HG03196 (cell line): ENCODE data around the gene CEP128.

Source experiments
- ATAC-seq: cut with Tn5 transposase; IDR thresholded peaks from one replicate; pipeline ENCODE4 v1.9.1; 2021; ENCODE audit not compliant: unreplicated experiment

The CEP128 gene

GRCh38 chr14:80621701-80622100 lies 319.8 kb downstream of the CEP128 start:
- peak; percentile 49 for ATAC-seq

GRCh38 chr14:80620434-80620833 lies 321.1 kb downstream of the CEP128 start:
- ATAC-seq = no peak

DNA sequence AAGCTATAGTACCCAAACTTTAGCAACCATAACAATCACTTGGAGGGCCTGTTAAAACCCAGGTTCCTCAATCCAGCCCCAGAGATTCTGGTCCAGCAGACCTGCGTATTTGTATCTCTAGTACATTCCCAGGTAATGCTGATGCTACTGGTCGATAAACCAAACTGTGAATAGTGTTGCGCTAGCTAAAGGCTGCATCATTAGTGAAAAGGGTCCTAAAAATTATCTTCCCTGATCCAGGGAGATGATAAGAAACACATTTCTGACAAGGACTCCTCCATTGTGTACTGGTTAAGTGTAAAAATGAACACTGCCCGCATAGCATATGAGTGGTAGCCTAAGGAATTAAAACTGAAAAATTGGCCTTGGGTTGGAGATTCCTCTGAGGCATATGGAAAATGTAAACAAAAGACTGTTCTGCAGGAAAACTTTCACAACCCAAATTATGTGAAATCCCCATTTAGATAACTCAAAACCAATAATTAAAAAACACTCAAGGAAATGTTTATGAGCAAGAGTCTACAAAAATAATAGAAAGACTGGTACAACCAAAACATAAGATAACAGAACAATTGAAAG lies 322.7 kb downstream of the CEP128 start:
- ATAC-seq = no peak

DNA sequence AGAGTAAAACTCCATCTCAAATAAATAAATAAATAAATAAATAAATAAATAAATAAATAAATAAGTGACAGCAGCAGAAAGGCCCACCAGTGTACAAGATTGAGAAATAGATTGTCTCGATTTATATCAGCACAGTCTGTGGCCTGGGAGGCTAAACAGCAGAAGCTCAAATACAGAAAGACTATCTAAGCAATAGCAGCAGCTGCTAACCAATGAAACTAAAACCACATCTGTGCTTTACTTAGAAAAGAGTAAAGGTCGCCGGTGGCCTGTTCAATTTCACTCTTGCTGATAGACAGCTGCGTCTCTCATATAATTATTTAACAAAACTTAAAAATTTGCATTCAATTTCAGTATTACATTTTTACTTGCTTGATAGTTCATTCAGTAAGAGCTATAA lies 325.7 kb downstream of the CEP128 start:
- ATAC-seq = peak; percentile 81

DNA sequence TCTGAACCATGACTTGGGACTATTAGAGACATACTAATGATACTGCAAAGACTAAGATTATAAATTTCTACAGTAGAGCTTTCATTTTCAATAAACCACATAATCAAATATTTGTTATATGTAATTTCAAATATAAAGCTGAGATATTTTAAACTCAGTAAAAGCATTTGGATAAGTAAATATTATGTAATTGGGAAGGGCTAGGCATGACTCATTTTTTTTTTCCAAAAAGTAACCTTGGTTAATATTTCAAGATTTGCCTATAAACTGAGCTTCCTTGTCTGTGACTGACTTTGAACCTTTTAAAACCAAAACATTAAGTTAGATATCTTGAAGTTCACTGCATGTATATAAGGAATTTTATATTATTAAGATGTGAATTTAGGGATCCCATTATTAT lies 332.5 kb downstream of the CEP128 start:
- ATAC-seq = no peak

DNA sequence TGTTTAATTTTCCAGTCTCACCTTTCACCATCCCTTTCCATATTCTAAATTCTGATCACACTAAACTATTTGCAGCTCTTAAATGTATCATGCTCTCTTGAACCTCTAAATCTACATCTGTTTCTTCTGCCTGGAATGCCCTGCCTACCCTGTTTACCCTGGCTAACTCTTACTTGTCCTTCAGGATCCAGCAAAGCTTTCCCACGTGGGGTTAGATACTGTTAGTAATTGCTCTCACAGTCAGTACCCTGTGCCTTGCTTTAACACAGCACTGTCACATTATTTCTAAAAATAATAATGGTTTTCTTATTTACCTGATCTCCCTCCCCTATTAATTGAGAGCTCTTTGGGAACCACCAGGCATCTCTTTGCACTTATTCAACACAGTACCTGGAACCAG lies 333.0 kb downstream of the CEP128 start:
- no peak for ATAC-seq

GRCh38 chr14:80607430-80608190 lies 333.9 kb downstream of the CEP128 start:
- no peak for ATAC-seq

- no peak for ATAC-seq
Observed at GRCh38 chr14:80606347-80606772, 335.2 kb downstream of the CEP128 start.

DNA sequence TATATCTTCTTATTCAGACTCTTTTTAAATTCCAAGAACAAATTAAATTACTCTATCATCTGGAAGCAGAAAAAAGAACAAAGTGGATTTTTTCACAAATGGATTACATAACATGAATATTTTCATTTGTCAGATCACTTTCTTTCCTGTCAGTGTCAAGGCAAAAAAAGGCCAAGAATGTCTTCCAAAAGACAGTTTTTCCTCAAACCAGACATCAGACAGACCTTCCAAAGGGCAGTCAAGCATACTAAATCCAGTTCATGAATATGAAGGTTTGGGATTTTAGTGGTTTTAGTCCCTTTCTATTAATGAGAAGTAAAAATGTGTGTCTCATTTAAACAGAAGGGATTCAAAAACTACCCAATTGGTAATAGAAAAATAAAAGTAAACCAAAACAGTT lies 336.0 kb downstream of the CEP128 start:
- no peak for ATAC-seq

DNA sequence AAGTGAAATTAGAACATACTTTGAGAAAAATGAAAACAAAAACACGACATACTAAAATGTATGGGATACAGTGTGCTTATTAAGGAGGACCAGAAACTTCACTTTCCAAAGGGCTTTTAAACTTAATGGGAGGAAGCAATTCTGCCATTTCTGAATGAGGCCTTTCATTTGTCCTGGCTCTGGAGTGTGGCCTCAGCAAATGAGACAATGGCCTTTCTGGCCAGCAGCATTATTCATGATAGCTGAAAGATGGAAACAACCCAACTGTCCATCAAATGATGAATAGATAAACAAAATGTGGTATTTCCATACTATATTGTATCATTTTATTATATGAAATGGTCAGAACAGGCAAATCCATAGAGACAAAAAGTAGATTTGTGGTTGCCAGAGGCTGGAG lies 338.6 kb downstream of the CEP128 start:
- no peak for ATAC-seq

- ATAC-seq = peak; percentile 97
Observed at GRCh38 chr14:80587096-80587724, 354.3 kb downstream of the CEP128 start.

DNA sequence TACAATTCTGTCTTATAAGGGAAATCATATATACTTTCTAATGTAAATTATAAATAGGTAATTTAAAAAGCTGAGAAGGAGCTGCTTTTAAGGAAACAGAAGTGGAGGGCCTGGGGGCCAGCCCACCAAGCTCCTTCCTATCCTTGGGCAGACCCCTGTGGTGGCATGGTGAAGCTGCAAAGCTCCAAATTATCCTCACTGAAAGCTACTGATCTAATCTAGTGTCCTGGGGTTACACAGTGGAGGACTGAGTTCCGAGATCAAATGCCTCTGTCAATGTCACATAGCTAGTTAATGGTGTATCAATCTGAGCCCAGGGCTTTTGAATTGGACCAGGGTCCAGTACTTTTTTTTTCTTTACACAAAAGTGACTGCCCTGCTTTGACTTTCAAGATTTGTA lies 355.4 kb downstream of the CEP128 start:
- ATAC-seq = no peak

DNA sequence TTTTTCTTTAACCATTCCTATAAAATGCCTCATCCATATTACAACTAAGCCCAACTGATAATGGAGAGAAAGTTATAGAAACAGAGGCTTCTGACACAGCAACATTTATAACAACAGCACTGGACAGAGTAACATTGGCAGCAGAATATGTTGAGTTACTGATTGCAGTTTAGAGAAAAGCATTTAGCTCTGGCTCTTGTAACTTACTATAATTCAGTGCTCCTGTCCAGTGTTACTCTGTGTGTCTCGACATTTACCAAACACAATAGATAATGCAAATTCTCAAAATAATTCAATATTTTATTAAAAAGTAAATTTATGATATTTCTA lies 356.1 kb downstream of the CEP128 start:
- ATAC-seq = no peak

- ATAC-seq = no peak
Observed at GRCh38 chr14:80584744-80585505, 356.6 kb downstream of the CEP128 start.

DNA sequence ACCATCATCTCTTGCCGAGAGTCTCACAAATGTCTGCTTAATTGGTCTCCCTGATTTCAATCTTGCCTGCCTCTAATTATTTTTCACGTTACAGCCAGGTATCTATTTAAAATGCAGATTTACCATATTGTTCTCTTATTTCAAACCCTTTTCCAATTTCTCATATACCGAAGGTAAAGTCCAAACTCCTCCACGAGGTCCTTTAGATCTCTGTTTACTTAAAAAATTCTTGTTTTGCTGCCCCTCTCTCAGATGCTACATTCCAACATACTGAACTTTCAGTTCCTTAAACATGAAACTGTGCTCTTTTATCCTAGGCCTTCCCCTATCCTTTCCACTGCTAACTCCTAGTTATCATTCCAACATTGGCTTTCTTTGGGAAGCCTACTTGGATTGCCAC lies 363.9 kb downstream of the CEP128 start:
- ATAC-seq = no peak

DNA sequence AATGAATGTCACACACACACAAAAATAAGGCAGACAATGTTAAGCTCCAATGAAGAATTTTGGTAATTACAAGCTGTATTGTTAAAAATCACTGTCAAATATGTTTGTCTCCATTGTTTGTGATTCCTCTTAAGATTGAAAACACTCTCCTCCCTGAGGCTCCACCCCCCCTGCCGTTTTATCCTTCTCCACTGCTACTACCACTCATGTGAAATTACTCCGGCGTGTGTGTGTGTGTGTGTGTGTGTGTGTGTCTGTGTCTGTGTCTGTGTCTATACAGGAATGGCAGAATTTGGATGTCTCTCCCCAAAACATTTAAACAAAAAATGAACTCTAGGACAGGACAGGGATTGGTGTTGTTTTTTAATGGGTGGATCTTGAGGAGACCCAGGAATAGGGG lies 365.1 kb downstream of the CEP128 start:
- no peak for ATAC-seq

GRCh38 chr14:80575763-80576162 lies 365.8 kb downstream of the CEP128 start:
- ATAC-seq = no peak

GRCh38 chr14:80572666-80573065 lies 368.9 kb downstream of the CEP128 start:
- ATAC-seq = no peak

DNA sequence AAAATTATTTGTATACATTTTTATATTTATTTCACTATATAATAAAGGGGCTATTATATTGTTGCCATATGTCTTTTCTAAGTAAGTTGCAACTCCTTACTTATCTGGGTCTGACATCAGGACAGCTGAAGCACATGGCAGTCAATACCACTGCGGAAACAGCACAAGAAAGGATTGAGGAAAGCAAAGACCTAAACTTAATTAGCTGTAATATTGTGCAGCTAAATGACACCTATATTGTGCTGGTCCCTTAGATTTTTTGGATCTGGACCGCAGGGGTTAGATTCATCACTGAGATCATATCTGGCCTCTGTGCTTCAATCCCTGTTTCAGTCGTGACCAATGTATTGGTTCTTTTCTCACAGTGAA lies 370.6 kb downstream of the CEP128 start:
- no peak for ATAC-seq

GRCh38 chr14:80567905-80568536 lies 373.5 kb downstream of the CEP128 start:
- no peak for ATAC-seq

DNA sequence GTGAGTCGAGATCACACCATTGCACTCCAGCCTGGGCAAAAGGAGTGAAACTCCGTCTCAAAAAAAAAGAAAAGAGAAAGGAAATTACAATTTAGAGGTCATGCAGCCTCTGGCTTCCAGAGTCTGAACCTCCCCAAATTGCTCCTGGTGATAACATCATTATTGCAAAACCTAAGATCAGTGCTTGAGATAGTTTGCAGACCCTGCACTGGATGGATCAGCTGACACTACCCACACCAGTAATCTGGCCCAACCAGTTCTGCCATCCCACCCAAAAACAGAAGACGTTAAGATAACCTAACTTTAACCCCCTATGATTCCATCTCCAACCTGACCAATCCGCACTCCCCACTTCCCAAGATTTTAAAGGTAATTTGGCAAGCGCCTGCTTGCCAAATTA lies 376.5 kb downstream of the CEP128 start:
- no peak for ATAC-seq
